ENCODE results near the gene C6orf47.

The C6orf47 gene

DNA sequence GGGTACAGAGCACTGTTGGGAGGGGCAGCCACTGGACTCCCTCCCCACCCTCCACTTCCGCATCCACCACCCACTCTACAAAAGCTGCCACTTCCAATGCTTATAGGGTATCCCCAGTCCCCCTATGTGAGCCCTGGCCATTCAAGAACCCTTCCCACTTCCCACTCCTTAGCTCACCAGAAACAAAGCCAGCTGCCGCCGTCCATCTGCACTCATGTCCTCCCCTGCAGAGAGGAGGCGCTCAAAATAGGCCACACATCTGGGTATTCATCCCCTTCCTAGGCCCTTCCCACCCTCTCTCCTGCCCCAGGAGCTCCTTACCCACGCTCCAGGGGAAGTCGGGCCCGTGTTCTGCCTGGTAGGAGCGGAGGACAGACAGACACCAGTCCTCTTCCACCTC lies 26.7 kb upstream of the C6orf47 start:
- DNase-seq: no peak

DNA sequence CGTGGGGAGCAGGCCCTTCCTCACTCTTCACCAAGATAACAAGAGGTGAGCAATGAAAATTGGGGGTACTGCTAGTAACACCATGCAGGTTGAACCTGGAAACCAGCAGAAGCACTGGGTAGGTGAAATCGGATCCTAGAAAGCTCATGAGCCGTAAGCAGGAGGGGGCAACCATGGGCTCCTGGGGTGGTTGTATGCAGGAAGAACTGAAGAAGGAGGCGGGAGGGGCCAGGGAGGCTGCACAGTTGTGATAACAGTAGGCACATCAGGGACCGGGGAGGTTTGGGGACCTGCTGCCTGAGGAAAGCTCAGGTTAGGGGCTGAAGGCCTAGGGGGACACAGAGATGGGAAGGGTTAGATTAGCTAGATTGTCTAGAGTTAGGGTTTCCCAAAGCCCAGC lies 25.9 kb upstream of the C6orf47 start:
- no peak for DNase-seq

GRCh38 chr6:31683591-31683990 lies 23.0 kb upstream of the C6orf47 start:
- no peak for DNase-seq

- peak; percentile 49 for DNase-seq
These were observed 20.6 kb upstream of the C6orf47 start for GRCh38 chr6:31681135-31681671.

DNA sequence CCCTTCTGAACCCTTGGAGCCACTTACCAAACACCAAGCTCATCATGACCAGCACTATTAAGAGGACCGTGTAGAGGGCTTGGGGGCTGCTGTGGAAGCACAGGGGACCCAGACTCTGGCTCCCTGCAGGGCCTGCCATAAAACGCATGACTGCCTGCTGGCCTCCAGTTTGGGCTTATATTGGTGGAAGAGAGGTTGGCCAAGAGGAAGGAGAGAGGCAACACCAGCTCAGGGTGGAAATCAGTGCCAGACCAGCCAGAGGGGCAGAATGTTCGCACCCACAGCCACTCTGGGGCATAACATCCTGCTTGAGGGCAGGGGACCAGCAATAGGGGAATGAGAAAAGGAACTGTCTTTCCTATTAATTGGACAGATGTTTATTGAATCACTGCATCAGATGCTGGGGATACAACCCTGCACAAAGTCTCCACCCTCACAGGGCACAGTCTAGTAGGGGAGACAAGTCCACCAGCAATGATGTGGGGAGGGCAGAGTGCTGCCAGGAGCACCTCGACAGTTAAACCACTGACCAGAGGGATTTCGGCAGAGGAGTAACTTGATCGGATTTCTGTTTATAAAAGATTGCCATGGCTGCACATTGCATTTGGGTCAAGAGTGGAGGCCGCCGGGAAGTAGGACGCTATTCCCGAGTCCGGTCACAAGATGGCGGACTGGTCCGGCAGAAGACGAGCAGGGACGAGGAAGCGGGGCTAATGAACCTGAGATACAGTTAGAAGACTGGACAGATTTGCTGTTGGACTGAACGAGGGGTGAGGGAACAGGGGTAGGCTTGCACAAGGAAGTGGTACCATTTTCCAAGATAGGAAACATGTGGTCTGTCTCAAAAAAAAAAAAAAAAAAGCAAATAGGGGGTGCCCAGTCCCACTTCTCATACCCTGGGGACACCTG lies 19.9 kb upstream of the C6orf47 start, which contains the start of gene LY6G5C:
Gene LY6G5C, minus strand, starts transcription at position 842 of the 909 bp plus-strand sequence. Its CDS starts 694 bp downstream, at position 148.
- DNase-seq: peak; percentile 76

DNA sequence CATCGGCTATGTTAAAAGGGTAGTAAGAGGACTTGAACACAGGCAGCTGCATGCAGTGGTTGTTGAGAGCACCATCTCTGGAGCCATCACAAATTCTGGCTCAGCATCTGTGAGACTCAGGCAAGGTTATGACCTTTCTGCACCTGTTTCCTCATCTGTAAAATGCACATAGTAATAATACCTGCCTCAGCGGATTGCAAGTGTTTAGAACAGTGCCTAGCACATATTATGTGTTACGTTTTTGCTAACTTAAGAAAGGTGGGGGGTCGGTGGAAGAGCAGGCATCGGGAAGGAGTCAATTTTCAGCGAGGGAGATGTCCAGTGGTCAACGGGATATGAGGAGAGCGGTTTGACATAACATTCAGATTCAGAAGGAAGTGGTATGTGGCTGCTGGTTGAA lies 17.4 kb upstream of the C6orf47 start:
- DNase-seq: no peak

DNA sequence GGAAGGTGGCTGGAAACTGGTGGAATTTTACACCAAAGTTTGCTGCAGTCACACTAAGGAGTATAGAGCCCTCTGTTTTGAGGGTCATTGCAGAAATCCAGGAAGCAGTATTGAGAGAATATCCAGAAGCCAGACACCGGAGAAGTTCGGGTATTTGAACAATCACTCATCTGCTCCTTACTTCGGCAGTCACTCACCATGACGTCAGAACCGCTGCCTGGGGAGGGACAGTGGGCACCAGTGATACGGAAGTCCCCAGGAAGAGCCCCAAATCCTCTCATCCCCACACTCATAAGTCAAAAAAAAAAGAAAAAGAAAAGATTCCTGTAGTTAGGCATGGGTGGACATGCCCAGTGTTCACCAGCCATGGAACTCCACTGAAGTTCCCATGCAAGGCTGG lies 16.3 kb upstream of the C6orf47 start:
- no peak for DNase-seq

DNA sequence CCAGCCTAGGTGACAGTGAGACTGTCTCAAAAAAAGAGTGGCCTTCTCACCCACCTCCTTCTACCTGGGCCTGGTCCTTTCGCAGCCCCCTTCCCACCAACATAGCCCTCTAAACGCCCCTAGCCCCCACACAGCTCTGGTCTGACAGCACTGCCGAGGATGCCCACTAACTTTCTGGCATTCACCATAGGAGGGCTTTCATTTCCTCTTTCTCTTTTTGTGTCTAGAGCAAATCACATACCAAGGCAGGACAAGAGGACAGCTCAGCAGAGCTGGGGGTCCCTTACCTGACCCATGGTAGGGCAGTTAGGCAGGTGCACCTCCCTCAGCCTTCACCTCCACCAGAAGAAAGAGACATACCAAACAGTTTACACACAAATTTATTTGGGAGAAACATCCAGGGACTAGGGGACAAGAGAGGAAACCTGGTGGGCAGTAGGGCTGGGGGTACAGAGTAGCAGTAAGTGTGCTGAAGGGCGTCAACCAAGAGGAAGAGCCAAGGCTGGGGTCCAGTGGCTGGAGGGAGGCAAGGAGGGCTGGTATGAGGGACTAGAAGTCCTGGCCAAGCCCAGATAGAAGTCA lies 15.8 kb upstream of the C6orf47 start:
- DNase-seq: no peak

GRCh38 chr6:31669676-31670075 lies 9.1 kb upstream of the C6orf47 start, which contains the start of gene LY6G5B:
Gene LY6G5B, plus strand, starts transcription at chr6:31669976. Its CDS starts 975 bp downstream, at chr6:31670951.
- DNase-seq: no peak

DNA sequence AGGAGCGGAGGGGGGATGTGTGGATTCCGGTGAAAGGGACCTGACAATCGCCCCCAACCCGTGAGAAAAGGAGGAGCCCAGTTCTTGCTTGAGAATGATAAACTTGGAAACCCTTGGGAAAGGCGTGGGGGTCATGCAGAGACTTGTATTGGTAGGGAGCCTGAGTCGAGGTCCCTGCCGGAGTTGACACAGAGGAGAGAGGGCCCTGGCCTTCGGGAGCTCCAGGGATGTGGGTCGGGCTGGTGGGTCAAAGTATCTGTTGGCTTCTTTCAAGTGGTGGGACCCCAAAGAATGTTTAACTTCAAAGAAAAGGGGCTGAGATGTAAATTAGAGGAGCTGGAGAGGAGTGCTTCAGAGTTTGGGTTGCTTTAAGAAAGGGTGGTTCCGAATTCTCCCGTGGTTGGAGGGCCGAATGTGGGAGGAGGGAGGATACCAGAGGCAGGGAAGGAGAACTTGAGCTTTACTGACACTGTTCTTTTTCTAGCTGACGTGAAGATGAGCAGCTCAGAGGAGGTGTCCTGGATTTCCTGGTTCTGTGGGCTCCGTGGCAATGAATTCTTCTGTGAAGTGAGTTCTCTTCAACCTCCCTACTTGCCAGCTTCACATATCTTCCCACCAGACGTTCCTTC lies 5.9 kb upstream of the C6orf47 start:
- DNase-seq: no peak

DNA sequence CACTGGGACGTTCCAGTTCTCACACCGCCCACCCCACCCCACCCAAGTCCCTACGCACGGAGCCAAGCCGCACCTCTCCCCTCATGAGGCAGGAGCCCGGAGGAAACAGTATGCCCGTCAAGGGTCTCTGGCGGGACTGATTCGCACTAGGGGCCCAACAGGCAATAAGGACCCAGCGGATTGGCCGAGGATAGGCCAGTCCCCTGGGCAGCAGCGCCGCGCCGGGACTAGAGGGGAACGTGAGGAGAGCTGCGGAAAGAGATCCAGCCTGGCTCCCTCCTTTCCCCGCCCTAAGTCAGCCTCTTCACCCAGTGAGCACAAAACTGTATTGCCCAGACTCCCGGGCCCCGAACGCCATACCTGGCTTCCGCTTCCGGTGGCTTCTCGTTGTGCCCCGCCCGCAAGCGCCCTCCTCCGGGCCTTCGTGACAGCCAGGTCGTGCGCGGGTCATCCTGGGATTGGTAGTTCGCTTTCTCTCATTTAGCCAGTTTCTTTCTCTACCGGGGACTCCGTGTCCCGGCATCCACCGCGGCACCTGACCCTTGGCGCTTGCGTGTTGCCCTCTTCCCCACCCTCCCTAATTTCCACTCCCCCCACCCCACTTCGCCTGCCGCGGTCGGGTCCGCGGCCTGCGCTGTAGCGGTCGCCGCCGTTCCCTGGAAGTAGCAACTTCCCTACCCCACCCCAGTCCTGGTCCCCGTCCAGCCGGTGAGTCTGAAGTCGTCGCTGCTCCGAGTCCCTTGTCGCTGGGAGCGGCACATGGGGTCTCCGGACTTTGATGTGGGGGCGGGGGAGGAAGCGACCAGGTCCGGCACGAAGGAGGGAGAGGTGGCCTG lies 5.1 kb upstream of the C6orf47 start, which contains the start of gene CSNK2B:
Gene CSNK2B, plus strand, starts transcription at position 580 of the 836 bp plus-strand sequence. CDS start 752 bp downstream, outside the sequence.
- peak; percentile 94 for DNase-seq

DNA sequence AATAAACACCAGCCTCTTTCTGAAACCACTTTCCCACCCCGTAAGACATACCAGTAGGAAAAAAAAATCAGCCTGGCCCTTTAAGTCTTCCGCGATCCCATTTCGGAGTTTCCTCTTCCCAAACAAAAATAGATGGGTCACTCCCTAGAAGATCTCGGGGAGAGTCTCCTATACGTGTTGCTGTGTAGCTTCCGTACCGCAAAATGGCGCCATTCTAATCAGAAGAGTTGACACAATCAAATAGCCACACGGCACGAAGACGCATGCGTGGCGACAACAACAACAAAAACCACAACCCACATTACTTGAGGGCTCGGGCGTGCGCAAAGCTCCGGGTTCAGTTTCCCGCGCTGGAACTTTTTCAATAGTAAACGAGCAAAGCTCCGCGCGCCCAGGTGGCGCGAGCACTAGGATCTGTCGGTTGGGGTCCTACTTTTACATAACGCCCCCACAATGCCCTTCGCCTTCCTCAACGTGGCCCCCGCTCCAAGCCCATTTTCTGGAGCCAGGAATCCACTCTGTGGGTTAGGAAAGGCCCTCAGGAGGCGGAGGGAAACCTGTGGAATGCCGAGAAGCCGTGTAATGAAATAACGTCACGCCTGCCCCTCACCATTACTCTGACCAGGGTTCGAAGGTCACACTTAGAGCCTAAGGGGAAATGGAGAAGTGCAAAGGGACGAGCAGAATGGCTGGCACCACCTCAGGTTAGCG lies 4.4 kb upstream of the C6orf47 start, which contains the start of gene GPANK1:
Gene GPANK1, minus strand, starts transcription at position 208 of the 711 bp plus-strand sequence. CDS start 519 bp downstream, outside the sequence.
- DNase-seq: peak; percentile 83

DNA sequence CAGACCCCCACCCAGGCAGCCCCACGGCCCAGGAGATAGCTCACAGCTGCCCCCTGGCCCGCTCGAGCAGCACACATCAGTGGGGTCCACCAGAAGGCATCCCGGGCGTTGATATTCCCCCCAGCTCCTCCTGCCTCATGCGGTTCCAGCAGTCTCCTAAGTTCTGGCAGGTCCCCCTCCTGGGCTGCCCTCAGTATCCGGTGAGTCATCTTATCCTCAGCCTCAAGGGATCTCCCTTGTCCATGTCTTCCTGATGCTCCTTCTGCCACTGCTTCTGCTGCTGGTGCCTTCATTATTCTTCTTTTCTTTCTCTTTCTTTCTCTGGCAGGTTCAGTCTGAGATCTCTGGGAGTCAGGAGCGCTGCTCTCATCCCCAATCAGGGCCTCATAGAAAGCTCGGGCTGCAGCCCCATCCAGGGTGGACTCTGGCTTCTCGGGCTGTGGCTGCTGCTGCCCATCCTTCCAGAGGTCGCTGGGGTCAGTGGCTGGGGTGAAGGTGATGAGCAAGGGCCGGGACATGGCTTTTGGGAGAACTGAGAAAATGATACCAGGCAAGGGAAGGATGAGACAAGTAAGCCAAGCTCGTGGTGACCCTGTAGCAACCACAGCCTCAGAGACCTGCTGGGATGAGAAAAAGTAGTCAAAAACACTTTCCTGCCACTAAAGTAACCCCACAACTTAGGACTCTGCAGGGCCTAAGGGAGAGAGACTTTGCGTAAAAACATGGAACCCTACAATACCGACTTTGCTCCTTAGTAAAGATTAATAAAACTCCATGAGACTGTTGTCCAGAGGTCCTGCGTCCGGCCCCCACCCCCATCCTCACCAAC lies 3.6 kb upstream of the C6orf47 start:
- no peak for DNase-seq

GRCh38 chr6:31663126-31663960 lies 2.8 kb upstream of the C6orf47 start:
- no peak for DNase-seq

DNA sequence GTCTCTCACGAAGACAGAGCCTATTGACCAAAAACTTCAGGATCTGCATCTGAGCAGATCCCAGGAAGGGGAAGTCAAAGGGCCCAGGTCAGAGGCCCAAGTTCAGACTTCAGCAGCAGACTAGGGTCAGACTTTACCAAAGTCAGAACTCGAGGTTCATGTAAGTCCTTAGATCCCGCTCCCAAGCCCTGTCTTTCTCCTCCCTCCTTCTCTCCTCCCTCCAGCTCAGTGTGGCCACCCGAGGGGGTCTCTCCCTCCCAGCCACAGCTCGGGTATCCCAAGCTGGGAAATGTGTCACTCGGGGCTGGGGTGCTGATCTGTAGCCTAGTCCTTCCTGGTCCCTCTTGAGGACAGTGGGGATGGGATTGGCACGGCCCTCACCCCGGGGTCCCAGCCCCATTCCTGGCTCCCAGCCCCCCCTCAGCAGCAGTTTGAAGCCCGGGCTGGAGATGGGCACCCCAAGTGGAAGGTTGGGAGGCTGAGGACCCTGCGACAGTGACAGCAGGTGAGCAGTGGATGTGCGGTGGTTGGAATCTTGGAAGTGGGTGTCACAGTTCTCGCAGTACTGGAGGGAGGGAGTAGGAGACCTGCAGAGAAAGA lies 1.6 kb upstream of the C6orf47 start:
- no peak for DNase-seq

GRCh38 chr6:31661262-31662123 lies 915 bp upstream of the C6orf47 start:
- no peak for DNase-seq

DNA sequence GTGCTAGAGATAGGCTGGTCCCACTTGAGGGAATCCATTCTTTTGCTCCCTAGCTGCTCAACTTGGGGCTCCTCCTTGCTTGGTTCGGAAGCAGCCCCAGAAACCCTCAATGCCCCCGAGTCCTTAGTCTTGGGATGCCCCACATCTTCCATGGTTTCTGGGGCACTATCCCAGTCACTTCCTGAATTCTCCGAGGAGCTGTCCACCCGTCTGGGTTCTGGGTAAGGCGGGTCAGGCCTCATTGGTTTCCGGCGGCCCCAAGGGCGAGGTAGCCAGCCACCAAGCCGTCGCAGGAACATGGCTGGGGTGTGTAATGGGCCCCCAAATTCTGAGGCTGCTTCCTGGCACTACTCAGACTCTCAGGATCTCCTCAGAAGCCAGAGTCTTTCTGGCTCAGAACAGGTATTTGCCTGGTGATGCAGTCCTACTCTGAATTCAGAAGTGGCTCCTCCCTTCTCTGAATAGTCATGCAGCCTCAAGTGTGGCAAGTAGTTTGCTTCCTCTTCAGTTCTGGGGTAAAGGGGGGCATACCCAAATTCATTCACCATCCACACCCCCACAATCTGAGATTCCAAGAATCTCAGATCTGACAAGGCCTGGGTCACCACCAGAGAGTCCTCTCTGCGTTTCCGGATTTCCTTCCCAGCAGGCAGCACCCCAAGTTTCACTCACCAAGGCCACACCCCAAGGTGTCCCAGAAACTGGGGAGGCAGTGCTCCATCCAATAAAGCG lies 763 bp downstream of the C6orf47 start:
- DNase-seq: no peak
